ENCODE data around the gene NDFIP2.

DNA sequence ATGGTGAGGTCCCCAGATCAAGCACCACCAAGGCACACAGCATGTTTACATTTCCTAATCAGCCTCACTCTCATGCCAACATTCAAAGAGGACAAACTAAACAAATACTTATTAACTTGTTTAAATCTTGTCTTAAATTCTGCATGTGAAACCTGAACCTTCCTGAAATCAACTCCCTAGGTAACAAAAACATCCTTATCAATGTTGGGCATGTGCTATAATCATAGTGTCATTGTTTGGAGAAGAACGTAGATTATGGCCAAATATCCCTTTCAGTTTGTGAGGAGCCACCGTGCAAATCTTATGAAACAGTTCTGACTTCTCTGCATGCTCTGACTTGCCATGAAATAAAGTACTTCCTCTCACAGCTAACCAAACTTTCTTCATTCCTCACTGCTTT, 123.8 kb downstream of the NDFIP2 start:
- TF ChIP-seq, protein P1, sequence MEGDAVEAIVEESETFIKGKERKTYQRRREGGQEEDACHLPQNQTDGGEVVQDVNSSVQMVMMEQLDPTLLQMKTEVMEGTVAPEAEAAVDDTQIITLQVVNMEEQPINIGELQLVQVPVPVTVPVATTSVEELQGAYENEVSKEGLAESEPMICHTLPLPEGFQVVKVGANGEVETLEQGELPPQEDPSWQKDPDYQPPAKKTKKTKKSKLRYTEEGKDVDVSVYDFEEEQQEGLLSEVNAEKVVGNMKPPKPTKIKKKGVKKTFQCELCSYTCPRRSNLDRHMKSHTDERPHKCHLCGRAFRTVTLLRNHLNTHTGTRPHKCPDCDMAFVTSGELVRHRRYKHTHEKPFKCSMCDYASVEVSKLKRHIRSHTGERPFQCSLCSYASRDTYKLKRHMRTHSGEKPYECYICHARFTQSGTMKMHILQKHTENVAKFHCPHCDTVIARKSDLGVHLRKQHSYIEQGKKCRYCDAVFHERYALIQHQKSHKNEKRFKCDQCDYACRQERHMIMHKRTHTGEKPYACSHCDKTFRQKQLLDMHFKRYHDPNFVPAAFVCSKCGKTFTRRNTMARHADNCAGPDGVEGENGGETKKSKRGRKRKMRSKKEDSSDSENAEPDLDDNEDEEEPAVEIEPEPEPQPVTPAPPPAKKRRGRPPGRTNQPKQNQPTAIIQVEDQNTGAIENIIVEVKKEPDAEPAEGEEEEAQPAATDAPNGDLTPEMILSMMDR (IDR thresholded peaks at IDR 0.05): no peak
- TF ChIP-seq EMX1 (CRISPR knock-in tag; IDR thresholded peaks at IDR 0.05): no peak
- TF ChIP-seq, protein P2, sequence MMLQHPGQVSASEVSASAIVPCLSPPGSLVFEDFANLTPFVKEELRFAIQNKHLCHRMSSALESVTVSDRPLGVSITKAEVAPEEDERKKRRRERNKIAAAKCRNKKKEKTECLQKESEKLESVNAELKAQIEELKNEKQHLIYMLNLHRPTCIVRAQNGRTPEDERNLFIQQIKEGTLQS (CRISPR knock-in tag; conservative IDR thresholded peaks at IDR 0.05): no peak
- no peak for TF ChIP-seq NR3C1 (CRISPR knock-in tag; conservative IDR thresholded peaks at IDR 0.05; ENCODE audit: low read depth)
- no peak for TF ChIP-seq TP53 (CRISPR knock-in tag; IDR thresholded peaks at IDR 0.05)
- no peak for TF ChIP-seq SP1 (CRISPR knock-in tag; conservative IDR thresholded peaks at IDR 0.05)
- TF ChIP-seq, protein P3, sequence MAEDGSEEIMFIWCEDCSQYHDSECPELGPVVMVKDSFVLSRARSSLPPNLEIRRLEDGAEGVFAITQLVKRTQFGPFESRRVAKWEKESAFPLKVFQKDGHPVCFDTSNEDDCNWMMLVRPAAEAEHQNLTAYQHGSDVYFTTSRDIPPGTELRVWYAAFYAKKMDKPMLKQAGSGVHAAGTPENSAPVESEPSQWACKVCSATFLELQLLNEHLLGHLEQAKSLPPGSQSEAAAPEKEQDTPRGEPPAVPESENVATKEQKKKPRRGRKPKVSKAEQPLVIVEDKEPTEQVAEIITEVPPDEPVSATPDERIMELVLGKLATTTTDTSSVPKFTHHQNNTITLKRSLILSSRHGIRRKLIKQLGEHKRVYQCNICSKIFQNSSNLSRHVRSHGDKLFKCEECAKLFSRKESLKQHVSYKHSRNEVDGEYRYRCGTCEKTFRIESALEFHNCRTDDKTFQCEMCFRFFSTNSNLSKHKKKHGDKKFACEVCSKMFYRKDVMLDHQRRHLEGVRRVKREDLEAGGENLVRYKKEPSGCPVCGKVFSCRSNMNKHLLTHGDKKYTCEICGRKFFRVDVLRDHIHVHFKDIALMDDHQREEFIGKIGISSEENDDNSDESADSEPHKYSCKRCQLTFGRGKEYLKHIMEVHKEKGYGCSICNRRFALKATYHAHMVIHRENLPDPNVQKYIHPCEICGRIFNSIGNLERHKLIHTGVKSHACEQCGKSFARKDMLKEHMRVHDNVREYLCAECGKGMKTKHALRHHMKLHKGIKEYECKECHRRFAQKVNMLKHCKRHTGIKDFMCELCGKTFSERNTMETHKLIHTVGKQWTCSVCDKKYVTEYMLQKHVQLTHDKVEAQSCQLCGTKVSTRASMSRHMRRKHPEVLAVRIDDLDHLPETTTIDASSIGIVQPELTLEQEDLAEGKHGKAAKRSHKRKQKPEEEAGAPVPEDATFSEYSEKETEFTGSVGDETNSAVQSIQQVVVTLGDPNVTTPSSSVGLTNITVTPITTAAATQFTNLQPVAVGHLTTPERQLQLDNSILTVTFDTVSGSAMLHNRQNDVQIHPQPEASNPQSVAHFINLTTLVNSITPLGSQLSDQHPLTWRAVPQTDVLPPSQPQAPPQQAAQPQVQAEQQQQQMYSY (CRISPR knock-in tag; IDR thresholded peaks at IDR 0.05): no peak
- TF ChIP-seq, protein P4, sequence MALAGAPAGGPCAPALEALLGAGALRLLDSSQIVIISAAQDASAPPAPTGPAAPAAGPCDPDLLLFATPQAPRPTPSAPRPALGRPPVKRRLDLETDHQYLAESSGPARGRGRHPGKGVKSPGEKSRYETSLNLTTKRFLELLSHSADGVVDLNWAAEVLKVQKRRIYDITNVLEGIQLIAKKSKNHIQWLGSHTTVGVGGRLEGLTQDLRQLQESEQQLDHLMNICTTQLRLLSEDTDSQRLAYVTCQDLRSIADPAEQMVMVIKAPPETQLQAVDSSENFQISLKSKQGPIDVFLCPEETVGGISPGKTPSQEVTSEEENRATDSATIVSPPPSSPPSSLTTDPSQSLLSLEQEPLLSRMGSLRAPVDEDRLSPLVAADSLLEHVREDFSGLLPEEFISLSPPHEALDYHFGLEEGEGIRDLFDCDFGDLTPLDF (CRISPR knock-in tag; IDR thresholded peaks at IDR 0.05): no peak
- TF ChIP-seq, protein P5, sequence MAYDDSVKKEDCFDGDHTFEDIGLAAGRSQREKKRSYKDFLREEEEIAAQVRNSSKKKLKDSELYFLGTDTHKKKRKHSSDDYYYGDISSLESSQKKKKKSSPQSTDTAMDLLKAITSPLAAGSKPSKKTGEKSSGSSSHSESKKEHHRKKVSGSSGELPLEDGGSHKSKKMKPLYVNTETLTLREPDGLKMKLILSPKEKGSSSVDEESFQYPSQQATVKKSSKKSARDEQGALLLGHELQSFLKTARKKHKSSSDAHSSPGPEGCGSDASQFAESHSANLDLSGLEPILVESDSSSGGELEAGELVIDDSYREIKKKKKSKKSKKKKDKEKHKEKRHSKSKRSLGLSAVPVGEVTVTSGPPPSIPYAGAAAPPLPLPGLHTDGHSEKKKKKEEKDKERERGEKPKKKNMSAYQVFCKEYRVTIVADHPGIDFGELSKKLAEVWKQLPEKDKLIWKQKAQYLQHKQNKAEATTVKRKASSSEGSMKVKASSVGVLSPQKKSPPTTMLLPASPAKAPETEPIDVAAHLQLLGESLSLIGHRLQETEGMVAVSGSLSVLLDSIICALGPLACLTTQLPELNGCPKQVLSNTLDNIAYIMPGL (CRISPR knock-in tag; IDR thresholded peaks at IDR 0.05): no peak

Measured in WTC11 (cell line).